Esophagus (tissue), 2 donors: Measurements from ENCODE around the gene CCNL1. TPM values are rescaled to one million over a fixed set of nuclear protein-coding genes. Genes with fewer than 3 reads are reported as not detected.
"Not testable (repeated sequence)": the region's sequence is repeated elsewhere in the genome, so short reads cannot be mapped to it uniquely, and the experiment has no call there.

Source experiments
- H3K27ac ChIP-seq, 2 donors: one replicate each; pipeline ENCODE4 v1.5.1; 2013; ENCODE audit warnings: low read depth in 2 of 2, mild to moderate bottlenecking in 2 of 2, inconsistent platforms in 1 of 2, low read length in 1 of 2, moderate library complexity in 1 of 2
- H3K27me3 ChIP-seq, 2 donors: one replicate each; pipeline ENCODE4 v1.6.1; 2013; ENCODE audit warnings: low read length in 2 of 2, control low read depth in 1 of 2, mild to moderate bottlenecking in 1 of 2; ENCODE audit not compliant: insufficient read depth in 2 of 2, control insufficient read depth in 1 of 2
- H3K36me3 ChIP-seq, 2 donors: one replicate each; pipeline ENCODE4 v1.6.1; 2013; ENCODE audit warnings: low read length in 1 of 2; ENCODE audit not compliant: control insufficient read depth in 2 of 2, insufficient read depth in 2 of 2
- H3K4me1 ChIP-seq, 2 donors: one replicate each; pipeline ENCODE4 v1.6.1; 2013; ENCODE audit warnings: low read length in 1 of 2; ENCODE audit not compliant: control insufficient read depth in 2 of 2, insufficient read depth in 2 of 2
- H3K4me3 ChIP-seq, 2 donors: one replicate each; pipeline ENCODE4 v1.5.1; 2013; ENCODE audit warnings: low read length in 2 of 2, mild to moderate bottlenecking in 2 of 2, low read depth in 1 of 2, moderate library complexity in 1 of 2
- H3K9me3 ChIP-seq, 2 donors: one replicate each; pipeline ENCODE4 v1.6.1; 2013; ENCODE audit warnings: mild to moderate bottlenecking in 2 of 2, low read depth in 1 of 2, low read length in 1 of 2, moderate library complexity in 1 of 2; ENCODE audit not compliant: control insufficient read depth in 2 of 2, insufficient read depth in 1 of 2
- WGBS, 2 donors: extraction: QIAGEN DNeasy Blood & Tissue Kit; methylation state at CpG; one replicate each; pipeline ENCODE4 v1.1.7; 2013; 5-methylcytosine and 5-hydroxymethylcytosine counted together
- polyA plus RNA-seq, 2 donors: library from polyadenylated mRNA; stranded (reverse); fragments of 200-250 nt; gene quantifications; one replicate each; pipeline ENCODE4 v1.2.3, GENCODE V29; 2013
- donor health status: healthy with polysubstance abuse.
- donor health status: Bipolar disorder and iron deficiency.

Gene CCNL1
- polyA plus RNA-seq, 2 donors: 62.5 to 73.1 TPM

DNA sequence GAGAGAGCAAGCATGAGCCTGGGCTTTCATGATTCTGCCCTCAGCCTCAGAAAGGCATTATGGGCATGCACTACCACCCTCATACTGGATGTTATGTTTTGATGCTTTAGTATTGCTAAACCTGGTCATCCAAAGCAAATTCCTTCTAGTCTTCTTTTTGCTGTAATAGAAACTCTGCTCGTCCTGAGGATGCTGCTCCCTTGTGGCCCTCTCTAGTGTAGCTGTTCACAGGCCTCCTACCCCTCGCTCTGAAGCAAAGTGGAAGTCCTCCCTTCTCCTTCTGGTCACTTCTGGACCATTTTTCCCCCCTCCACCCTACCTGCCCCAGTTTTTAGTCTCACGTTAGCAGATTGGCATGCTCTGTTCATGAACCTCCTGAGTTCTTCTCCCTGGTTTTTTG, 22.9 kb upstream of the CCNL1 start:
- 91 to 94% methylated on average over 3 of the region's 3 CpGs for WGBS, 2 donors
- Histone ChIP-seq H3K27me3 (no peaks in the 10 kb centered on the region), H3K27ac (no peak overlapping the region), H3K9me3 (peaks cover 5 to 14% of the 10 kb centered on the region in 2 donors), H3K4me3 (no peak overlapping the region), H3K36me3 (peaks cover 0 to 2% of the 10 kb centered on the region in 2 donors), H3K4me1 (no peaks in the 10 kb centered on the region)

DNA sequence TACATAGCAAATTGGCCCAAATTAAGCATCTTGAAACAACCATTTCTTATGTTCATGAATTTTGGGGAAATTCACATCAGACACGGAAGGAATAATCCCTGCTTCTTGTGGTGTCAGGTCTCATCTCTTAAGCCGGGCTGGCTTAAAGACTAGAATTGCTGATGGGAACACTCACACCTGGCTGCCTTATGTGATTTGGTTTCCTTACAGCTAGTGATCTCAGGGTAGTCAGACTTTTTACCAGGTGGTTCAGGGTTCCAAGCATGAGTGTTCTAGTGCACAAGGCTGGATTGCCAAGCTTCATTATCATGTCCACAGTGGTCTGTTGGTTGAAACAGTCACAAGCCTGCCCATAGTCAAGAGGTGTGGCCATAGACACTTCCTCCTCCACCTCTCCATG, 20.3 kb upstream of the CCNL1 start:
- WGBS, 2 donors: 78 to 96% methylated on average over 2 of the region's 2 CpGs

DNA sequence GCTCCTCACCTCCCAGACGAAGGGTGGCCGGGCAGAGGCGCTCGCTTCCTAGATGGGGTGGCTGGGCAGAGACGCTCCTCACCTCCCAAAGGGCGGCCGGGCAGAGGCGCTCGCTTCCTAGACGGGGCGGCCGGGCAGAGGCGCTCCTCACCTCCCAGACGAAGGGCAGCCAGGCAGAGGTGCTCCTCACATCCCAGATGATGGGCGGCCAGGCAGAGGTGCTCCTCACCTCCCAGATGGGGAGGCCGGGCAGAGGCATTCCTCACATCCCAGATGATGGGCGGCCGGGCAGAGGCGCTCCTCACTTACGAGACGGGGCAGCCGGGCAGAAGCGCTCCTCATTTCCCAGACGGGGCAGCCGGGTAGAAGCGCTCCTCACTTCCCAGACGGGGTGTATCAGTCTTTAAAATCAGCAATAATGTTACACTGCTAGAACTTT, 19.4 kb upstream of the CCNL1 start:
- H3K27me3 ChIP-seq: no peaks in the 10 kb centered on the region
- no peak overlapping the region for H3K4me3 ChIP-seq
- 97 to 99% methylated on average over 27 of the region's 27 CpGs for WGBS, 2 donors
- H3K9me3 ChIP-seq: no peaks in the 10 kb centered on the region
- H3K27ac ChIP-seq: no peak overlapping the region
- H3K36me3 ChIP-seq: no peaks in the 10 kb centered on the region
- no peaks in the 10 kb centered on the region for H3K4me1 ChIP-seq

More for the DNA sequence above, 20.3 kb upstream of the CCNL1 start:
- H3K27ac ChIP-seq: no peak overlapping the region
- no peak overlapping the region for H3K4me3 ChIP-seq
- no peaks in the 10 kb centered on the region for H3K4me1 ChIP-seq
- H3K9me3 ChIP-seq: peaks cover 0 to 2% of the 10 kb centered on the region in 2 donors
- no peaks in the 10 kb centered on the region for H3K27me3 ChIP-seq
- no peaks in the 10 kb centered on the region for H3K36me3 ChIP-seq

DNA sequence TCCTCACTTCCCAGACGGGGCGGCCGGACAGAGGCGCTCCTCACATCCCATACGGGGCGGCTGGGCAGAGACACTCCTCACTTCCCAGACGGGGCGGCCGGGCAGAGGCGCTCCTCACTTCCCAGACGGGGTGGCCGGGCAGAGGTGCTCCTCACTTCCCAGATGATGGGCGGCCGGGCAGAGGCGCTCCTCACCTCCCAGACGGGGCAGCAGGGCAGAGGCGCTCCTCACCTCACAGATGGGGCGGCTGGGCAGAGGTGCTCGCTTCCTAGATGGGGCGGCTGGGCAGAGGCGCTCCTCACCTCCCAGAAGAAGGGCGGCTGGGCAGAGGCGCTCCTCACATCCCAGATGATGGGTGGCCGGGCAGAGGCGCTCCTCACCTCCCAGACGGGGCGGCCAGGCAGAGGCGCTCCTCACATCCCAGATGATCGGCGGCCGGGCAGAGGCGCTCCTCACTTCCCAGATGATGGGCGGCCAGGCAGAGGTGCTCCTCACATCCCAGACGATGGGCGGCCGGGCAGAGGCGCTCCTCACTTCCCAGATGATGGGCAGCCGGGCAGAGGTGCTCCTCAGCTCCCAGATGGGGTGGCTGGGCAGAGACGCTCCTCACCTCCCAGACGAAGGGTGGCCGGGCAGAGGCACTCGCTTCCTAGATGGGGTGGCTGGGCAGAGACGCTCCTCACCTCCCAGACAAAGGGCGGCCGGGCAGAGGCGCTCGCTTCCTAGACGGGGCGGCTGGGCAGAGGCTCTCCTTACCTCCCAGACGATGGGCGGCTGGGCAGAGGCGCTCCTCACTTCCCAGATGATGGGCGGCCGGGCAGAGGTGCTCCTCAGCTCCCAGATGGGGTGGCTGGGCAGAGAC, 18.8 kb upstream of the CCNL1 start:
- not testable (repeated sequence) for H3K4me3 ChIP-seq, H3K9me3 ChIP-seq, H3K27ac ChIP-seq, H3K36me3 ChIP-seq, H3K4me1 ChIP-seq, H3K27me3 ChIP-seq
- WGBS, 2 donors: 96 to 98% methylated on average over 50 to 54 of the region's 54 CpGs

DNA sequence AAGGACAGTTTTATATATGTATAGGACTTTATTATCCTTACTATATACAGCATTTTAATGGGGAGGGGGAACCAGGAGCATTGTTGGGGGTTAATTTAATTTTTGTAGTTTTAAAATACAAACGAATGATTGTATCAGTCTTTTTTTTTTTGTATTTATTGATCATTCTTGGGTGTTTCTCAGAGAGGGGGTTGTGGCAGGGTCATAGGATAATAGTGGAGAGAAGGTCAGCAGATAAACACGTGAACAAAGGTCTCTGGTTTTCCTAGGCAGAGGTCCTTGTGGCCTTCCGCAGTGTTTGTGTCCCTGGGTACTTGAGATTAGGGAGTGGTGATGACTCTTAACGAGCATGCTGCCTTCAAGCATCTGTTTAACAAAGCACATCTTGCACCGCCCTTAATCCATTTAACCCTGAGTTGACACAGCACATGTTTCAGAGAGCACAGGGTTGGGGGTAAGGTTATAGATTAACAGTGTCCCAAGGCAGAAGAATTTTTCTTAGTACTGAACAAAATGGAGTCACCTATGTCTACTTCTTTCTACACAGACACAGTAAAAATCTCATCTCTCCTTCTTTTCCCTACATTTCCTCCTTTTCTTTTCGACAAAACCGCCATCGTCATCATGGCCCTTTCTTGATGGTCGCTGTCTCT, 18.0 kb upstream of the CCNL1 start:
- not testable (repeated sequence) for H3K9me3 ChIP-seq

DNA sequence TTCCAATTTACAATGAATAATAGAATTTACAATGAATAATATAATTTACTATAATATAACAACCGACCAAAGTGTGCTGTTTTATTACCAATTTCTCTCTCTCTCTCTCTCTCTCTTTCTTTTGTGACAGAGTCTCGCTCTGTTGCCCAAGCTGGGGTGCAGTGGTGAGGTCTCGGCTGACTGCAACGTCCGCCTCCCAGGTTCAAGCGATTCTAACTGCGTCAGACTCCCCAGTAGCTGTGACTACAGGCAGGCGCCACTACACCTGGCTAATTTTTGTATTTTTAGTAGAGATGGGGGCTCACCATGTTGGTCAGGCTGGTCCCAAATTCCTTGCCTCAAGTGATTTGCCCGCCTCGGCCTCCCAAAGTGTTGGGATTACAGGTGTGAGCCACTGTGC, 17.0 kb upstream of the CCNL1 start:
- H3K4me1 ChIP-seq: no peaks in the 10 kb centered on the region
- no peak overlapping the region for H3K27ac ChIP-seq
- no peaks in the 10 kb centered on the region for H3K27me3 ChIP-seq
- H3K4me3 ChIP-seq: no peak overlapping the region
- 94 to 97% methylated on average over 10 of the region's 10 CpGs for WGBS, 2 donors
- no peaks in the 10 kb centered on the region for H3K9me3 ChIP-seq
- H3K36me3 ChIP-seq: no peaks in the 10 kb centered on the region

More for the DNA sequence above, 18.0 kb upstream of the CCNL1 start:
- not testable (repeated sequence) for H3K4me3 ChIP-seq, H3K27me3 ChIP-seq, H3K36me3 ChIP-seq, H3K27ac ChIP-seq, H3K4me1 ChIP-seq
- 86 to 89% methylated on average over 9 of the region's 9 CpGs for WGBS, 2 donors

DNA sequence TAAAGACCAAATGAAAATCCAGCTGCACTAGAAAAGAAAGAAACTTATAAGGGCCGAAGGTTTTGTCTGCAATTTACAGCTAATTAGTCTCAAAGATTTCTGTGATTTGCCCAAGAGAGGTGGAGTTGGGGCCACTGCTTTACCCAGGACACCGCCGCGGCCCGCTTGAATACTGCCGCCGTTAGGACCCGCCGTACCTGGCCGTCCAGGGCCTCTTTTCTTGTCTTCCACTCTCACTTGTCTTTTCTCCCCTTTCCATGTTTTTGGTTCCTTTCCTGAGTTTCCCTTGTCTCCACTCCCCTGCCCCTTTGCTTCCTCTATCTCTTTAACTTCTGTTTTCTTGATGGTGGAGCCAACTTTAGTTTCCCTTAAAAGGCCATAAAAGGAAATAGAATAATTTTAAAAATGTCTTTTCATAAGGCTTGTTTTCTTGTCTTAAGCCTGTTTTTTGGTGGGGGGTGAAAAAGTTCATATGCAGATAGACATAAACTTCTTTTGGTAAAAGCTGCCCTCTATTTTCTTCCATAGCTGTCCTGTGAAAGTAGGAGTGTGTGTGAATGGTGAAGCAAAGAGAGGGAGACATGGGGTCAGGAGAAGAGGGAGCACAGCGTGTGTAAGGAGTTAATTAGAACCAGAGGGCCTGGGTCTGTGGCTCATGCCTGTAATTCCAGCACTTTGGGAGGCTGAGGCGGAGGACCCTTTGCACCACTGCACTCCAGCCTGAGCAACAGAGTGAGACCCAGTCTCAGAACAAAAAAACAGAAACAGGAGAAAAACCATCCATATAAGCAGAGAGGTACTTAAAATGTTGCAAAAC, 16.0 kb upstream of the CCNL1 start:
- Histone ChIP-seq H3K36me3 (no peaks in the 10 kb centered on the region), H3K27me3 (no peaks in the 10 kb centered on the region), H3K27ac (peak overlapping the region; percentile 74 to 95), H3K4me1 (no peaks in the 10 kb centered on the region), H3K9me3 (no peaks in the 10 kb centered on the region), H3K4me3 (peak overlapping the region; percentile 28 to 87)
- WGBS, 2 donors: 5 to 7% methylated on average over 12 of the region's 12 CpGs

DNA sequence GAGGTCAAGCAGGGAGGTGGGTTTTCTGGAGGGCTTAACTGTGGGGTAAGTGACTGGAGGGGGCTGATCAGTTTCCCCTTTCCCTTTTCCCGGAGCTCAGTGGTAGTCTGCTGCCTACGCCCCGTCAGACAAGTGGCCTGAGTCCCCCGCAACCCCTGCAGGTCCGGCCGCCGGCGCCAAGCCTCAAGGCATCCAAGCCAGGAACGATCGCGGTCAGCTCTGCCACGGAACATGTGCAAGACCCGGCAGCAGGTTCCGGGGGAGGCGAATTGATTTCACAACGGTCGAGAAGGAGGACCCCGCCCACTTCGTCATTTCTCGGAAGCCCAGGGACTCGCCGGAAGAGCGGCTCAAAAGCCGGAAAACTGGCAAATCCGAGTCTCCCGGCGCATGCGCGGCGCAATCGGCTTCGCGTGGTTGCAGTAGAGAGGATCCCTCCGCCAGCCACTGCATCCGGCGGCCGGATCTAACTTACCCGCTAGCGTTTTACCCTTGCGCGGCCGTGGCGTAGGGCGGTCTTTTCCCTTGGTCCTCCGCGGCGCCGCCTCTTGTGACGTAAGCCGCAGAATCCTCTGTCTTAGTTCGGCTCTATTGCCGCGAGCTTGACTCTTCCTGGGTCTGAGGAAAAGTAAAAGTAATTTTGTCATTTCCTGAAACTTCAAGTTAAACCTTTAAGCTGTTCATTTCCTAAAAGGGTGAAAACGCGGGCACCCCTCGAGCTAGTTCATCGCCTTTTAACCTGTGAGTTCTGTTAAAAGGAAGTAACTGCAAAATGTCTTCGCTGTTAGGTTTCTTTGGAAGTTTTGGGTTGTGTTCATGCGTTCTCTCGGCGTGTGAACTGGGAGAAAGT, 14.9 kb upstream of the CCNL1 start:
- H3K9me3 ChIP-seq: no peaks in the 10 kb centered on the region
- WGBS, 2 donors: 0% methylated on average over 61 of the region's 61 CpGs
- peak overlapping the region; percentile 79 to 87 for H3K4me3 ChIP-seq
- H3K36me3 ChIP-seq: no peaks in the 10 kb centered on the region
- H3K4me1 ChIP-seq: no peaks in the 10 kb centered on the region
- peak overlapping the region; percentile 99 for H3K27ac ChIP-seq
- H3K27me3 ChIP-seq: no peaks in the 10 kb centered on the region

DNA sequence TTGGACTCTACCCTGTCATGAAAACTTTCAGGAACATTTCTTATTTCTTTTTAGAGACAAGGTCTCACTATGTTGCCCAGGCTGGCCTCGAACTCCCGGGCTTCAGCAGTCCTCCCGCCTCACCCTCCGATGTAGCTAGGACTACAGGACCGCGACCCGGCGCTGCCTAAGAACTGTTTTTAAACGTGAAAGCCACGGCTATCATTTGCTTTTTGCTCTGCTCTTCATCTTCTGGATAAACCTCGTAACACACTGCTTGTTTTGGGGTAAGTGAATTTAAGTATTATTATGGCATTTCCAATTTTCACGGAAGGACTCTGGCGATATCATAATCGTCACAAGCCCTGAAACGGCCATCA, 14.3 kb upstream of the CCNL1 start:
- Histone ChIP-seq H3K4me1 (no peaks in the 10 kb centered on the region), H3K36me3 (no peaks in the 10 kb centered on the region), H3K4me3 (peak overlapping the region; percentile 79 to 87), H3K9me3 (no peaks in the 10 kb centered on the region), H3K27me3 (no peaks in the 10 kb centered on the region), H3K27ac (peak overlapping the region; percentile 99)
- WGBS, 2 donors: 4 to 5% methylated on average over 15 of the region's 15 CpGs
